ENCODE data around the gene STMN1. TPM values are rescaled to one million over a fixed set of nuclear protein-coding genes. Genes with fewer than 3 reads are reported as not detected.

STMN1 gene
- total and polyA plus RNA-seq, 9 of the 15 experiments (the other 6 are each of a cell fraction or from before 2014, with no cell fraction given): 269 to 2,153 (median 595) TPM

DNA sequence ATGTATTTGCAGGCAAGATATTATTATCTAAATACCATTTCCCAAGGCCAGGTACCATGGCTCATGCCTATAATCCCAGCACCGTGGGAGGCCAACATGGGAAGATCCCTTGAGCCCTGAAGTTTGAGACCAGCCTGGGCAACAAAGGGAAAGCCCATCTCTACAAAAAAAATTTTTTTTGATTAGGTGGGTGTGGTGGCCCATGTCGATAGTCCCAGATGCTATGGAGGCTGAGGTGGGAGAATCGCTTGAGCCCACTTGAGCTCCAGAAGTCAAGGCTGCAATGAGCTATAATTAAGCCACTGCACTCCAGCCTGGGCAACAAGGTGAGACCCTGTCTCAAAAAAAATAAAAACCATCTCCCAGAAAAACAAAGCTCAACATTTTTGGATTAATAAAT lies 2.2 kb downstream of the STMN1 start:
- H3K4me3 ChIP-seq: peak overlapping the region; percentile 78; the same call in 1 of the 2 replicates
- FAIRE-seq (no peak), DNase-seq (ENCODE audit: extremely low read depth in 1 of 4, low spot score in 3 of 4) (no peak), ATAC-seq (no peak)
- peak overlapping the region; percentile 46 to 70; a peak in 3 of 4 replicates for H3K9ac ChIP-seq (ENCODE audit: insufficient read depth in 1 of 2, low read depth in 2 of 2, low read length in 2 of 2)
- H3K9me3 ChIP-seq (replicated peaks; ENCODE audit: control insufficient read depth, insufficient read depth, low read depth, low read length): no peaks in the 10 kb centered on the region
- H3K36me3 ChIP-seq (ENCODE audit: control insufficient read depth, insufficient read depth, low read length): peaks cover 58% of the 10 kb centered on the region
- CTCF ChIA-PET (ENCODE audit: low intra/inter-chr PET ratio): interaction anchor here (1.4 to 2.7 kb wide), 2 partner anchors 9 to 94 kb away, joined by 3 to 19 read pairs; partner anchors contain the start of gene PAFAH2
- 54% methylated on average over 3 of the region's 3 CpGs for WGBS (ENCODE audit: insufficient coverage, low coverage, missing lambda C conversion rate)
- BruUV-seq (replicated peaks): no TSS peak
- POLR2A ChIA-PET: interaction anchor here (0.7 to 4.6 kb wide), 14 partner anchors 8 to 99 kb away, joined by 3 to 33 read pairs (median 5); partner anchors contain the start of genes PAFAH2 and PAQR7
- no peak overlapping the region for H2AFZ ChIP-seq (ENCODE audit: low read depth, low read length)
- H4K20me1 ChIP-seq (replicated peaks; ENCODE audit: control insufficient read depth, insufficient read depth, low read length): peaks cover 25% of the 10 kb centered on the region
- in situ Hi-C loops (cut with MboI) (no loop called here), intact Hi-C loops (cut with micrococcal nuclease) (no loop called here)
- peaks cover 62% of the 10 kb centered on the region for H3K79me2 ChIP-seq (ENCODE audit: control insufficient read depth, insufficient read depth, low read length)
- H3K4me1 ChIP-seq (replicated peaks in 1 of 2; ENCODE audit: control insufficient read depth in 2 of 2, insufficient read depth in 2 of 2, low read length in 2 of 2): peaks cover 13 to 24% of the 10 kb centered on the region in 2 experiments; a peak in 4 of 5 replicates
- H3K9me1 ChIP-seq (ENCODE audit: control insufficient read depth, insufficient read depth, low read length): peaks cover 9% of the 10 kb centered on the region
- no peak overlapping the region for H3K27ac ChIP-seq (ENCODE audit: extremely low read depth, low read depth, low read length)
- no peak for TF ChIP-seq ZNF140 (CRISPR knock-in tag; IDR thresholded peaks at IDR 0.05)
- TF ChIP-seq, protein P1, sequence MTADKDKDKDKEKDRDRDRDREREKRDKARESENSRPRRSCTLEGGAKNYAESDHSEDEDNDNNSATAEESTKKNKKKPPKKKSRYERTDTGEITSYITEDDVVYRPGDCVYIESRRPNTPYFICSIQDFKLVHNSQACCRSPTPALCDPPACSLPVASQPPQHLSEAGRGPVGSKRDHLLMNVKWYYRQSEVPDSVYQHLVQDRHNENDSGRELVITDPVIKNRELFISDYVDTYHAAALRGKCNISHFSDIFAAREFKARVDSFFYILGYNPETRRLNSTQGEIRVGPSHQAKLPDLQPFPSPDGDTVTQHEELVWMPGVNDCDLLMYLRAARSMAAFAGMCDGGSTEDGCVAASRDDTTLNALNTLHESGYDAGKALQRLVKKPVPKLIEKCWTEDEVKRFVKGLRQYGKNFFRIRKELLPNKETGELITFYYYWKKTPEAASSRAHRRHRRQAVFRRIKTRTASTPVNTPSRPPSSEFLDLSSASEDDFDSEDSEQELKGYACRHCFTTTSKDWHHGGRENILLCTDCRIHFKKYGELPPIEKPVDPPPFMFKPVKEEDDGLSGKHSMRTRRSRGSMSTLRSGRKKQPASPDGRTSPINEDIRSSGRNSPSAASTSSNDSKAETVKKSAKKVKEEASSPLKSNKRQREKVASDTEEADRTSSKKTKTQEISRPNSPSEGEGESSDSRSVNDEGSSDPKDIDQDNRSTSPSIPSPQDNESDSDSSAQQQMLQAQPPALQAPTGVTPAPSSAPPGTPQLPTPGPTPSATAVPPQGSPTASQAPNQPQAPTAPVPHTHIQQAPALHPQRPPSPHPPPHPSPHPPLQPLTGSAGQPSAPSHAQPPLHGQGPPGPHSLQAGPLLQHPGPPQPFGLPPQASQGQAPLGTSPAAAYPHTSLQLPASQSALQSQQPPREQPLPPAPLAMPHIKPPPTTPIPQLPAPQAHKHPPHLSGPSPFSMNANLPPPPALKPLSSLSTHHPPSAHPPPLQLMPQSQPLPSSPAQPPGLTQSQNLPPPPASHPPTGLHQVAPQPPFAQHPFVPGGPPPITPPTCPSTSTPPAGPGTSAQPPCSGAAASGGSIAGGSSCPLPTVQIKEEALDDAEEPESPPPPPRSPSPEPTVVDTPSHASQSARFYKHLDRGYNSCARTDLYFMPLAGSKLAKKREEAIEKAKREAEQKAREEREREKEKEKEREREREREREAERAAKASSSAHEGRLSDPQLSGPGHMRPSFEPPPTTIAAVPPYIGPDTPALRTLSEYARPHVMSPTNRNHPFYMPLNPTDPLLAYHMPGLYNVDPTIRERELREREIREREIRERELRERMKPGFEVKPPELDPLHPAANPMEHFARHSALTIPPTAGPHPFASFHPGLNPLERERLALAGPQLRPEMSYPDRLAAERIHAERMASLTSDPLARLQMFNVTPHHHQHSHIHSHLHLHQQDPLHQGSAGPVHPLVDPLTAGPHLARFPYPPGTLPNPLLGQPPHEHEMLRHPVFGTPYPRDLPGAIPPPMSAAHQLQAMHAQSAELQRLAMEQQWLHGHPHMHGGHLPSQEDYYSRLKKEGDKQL (CRISPR knock-in tag; IDR thresholded peaks at IDR 0.05; ENCODE audit: borderline replicate concordance): 0 out of 2 replicates have a peak, but pooled peaks have one; percentile 55
- no peak for TF ChIP-seq NFIX (CRISPR knock-in tag; IDR thresholded peaks at IDR 0.05; ENCODE audit: low read depth)
- no peak for TF ChIP-seq CBX8 (IDR thresholded peaks at IDR 0.05; ENCODE audit: borderline replicate concordance, extremely low read depth, low read depth, low read length, poor library complexity, severe bottlenecking)
- no peak for TF ChIP-seq ZNF695 (CRISPR knock-in tag; IDR thresholded peaks at IDR 0.05)
- TF ChIP-seq, protein P2, sequence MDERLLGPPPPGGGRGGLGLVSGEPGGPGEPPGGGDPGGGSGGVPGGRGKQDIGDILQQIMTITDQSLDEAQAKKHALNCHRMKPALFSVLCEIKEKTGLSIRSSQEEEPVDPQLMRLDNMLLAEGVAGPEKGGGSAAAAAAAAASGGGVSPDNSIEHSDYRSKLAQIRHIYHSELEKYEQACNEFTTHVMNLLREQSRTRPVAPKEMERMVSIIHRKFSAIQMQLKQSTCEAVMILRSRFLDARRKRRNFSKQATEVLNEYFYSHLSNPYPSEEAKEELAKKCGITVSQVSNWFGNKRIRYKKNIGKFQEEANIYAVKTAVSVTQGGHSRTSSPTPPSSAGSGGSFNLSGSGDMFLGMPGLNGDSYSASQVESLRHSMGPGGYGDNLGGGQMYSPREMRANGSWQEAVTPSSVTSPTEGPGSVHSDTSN (CRISPR knock-in tag; IDR thresholded peaks at IDR 0.05; ENCODE audit: low read depth): no peak
- TF ChIP-seq, protein P2 (tag; conservative IDR thresholded peaks at IDR 0.05; ENCODE audit: low read depth): no peak
- 0 out of 2 replicates have a peak, but pooled peaks have one; percentile 3 for TF ChIP-seq MXI1 (IDR thresholded peaks at IDR 0.05; ENCODE audit: low read depth, low read length)
- TF ChIP-seq RBM22 (IDR thresholded peaks at IDR 0.05; ENCODE audit: low read depth, low read length, poor library complexity, severe bottlenecking): no peak
- TF ChIP-seq FOS (IDR thresholded peaks at IDR 0.05; ENCODE audit: extremely low read depth, insufficient read length): no peak
- no peak for TF ChIP-seq ZNF41 (CRISPR knock-in tag; conservative IDR thresholded peaks at IDR 0.05)
- no peak for TF ChIP-seq MED1 (CRISPR knock-in tag; IDR thresholded peaks at IDR 0.05; ENCODE audit: borderline replicate concordance)
- H3K4me2 ChIP-seq (ENCODE audit: insufficient read depth, low read length): peak overlapping the region; percentile 79; the same call in 1 of the 2 replicates
- H3K27me3 ChIP-seq (ENCODE audit: control insufficient read depth in 2 of 2, insufficient read depth in 2 of 2, low read length in 2 of 2): no peaks in the 10 kb centered on the region
